ENCODE data around the gene WBP11.

DNA sequence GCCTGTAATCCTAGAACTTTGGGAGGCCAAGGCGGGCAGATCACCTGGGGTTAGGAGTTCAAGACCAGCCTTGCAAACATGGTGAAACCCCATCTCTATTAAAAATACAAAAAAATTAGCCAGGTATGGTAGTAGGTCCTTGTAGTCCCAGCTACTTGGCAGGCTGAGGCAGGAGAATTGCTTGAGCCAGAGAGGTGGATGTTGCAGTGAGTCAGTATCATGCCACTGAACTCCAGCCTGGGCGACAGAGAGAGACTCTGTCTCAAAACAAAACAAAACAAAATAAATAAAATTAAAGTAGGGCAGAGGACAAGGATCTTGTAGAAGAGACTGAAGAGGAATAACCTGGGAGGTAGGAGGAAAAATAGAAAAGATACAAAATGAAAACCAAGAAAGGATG, 61.3 kb downstream of the WBP11 start:
- no peak for TF ChIP-seq FOSL2 (CRISPR knock-in tag; IDR thresholded peaks at IDR 0.05)
- TF ChIP-seq ZSCAN22 (CRISPR knock-in tag; IDR thresholded peaks at IDR 0.05): no peak
- TF ChIP-seq, protein P1, sequence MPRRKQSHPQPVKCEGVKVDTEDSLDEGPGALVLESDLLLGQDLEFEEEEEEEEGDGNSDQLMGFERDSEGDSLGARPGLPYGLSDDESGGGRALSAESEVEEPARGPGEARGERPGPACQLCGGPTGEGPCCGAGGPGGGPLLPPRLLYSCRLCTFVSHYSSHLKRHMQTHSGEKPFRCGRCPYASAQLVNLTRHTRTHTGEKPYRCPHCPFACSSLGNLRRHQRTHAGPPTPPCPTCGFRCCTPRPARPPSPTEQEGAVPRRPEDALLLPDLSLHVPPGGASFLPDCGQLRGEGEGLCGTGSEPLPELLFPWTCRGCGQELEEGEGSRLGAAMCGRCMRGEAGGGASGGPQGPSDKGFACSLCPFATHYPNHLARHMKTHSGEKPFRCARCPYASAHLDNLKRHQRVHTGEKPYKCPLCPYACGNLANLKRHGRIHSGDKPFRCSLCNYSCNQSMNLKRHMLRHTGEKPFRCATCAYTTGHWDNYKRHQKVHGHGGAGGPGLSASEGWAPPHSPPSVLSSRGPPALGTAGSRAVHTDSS (CRISPR knock-in tag; conservative IDR thresholded peaks at IDR 0.05): no peak
- TF ChIP-seq POLR2A (IDR thresholded peaks at IDR 0.05; ENCODE audit: insufficient read depth in 1 of 2, low read depth in 2 of 2, low read length in 2 of 2): no peak
- no peak for TF ChIP-seq SOX5 (CRISPR knock-in tag; IDR thresholded peaks at IDR 0.05; ENCODE audit: borderline replicate concordance)
- TF ChIP-seq, protein P2, sequence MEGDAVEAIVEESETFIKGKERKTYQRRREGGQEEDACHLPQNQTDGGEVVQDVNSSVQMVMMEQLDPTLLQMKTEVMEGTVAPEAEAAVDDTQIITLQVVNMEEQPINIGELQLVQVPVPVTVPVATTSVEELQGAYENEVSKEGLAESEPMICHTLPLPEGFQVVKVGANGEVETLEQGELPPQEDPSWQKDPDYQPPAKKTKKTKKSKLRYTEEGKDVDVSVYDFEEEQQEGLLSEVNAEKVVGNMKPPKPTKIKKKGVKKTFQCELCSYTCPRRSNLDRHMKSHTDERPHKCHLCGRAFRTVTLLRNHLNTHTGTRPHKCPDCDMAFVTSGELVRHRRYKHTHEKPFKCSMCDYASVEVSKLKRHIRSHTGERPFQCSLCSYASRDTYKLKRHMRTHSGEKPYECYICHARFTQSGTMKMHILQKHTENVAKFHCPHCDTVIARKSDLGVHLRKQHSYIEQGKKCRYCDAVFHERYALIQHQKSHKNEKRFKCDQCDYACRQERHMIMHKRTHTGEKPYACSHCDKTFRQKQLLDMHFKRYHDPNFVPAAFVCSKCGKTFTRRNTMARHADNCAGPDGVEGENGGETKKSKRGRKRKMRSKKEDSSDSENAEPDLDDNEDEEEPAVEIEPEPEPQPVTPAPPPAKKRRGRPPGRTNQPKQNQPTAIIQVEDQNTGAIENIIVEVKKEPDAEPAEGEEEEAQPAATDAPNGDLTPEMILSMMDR (CRISPR knock-in tag; IDR thresholded peaks at IDR 0.05): no peak
- no peak for TF ChIP-seq GABPA (IDR thresholded peaks at IDR 0.05; ENCODE audit: low read depth, low read length)
- TF ChIP-seq GABPA (CRISPR knock-in tag; IDR thresholded peaks at IDR 0.05; ENCODE audit: low read depth): no peak
- TF ChIP-seq MTF2 (CRISPR knock-in tag; IDR thresholded peaks at IDR 0.05; ENCODE audit: borderline replicate concordance): no peak
- no peak for TF ChIP-seq RAD21 (CRISPR knock-in tag; IDR thresholded peaks at IDR 0.05)
